Vagina (tissue), 2 donors: ENCODE data around the gene STARD13.

Experiments
- CTCF ChIP-seq, 3 experiments: fragments of 450-650 bp in 2 of 3; fragments of 200-600 bp in 1 of 3; sonication (generic) in 1 of 3; IDR thresholded peaks; one replicate each; pipeline ENCODE4 v1.5.1; 2017 to 2019; ENCODE audit warnings: antibody characterized with exemption in 3 of 3, mild to moderate bottlenecking in 2 of 3, moderate library complexity in 2 of 3
- POLR2A ChIP-seq, 2 donors: fragments of 450-650 bp; IDR thresholded peaks; one replicate each; pipeline ENCODE4 v1.6.1; 2017; ENCODE audit warnings: antibody characterized with exemption in 2 of 2, mild to moderate bottlenecking in 2 of 2, moderate library complexity in 2 of 2
- POLR2AphosphoS5 ChIP-seq, 2 donors: sonication (generic); formaldehyde crosslinking; IDR thresholded peaks; one replicate each; pipeline ENCODE4 v1.9.0; 2017; ENCODE audit warnings: antibody characterized with exemption in 2 of 2, mild to moderate bottlenecking in 2 of 2, low read depth in 1 of 2; ENCODE audit not compliant: insufficient read depth in 1 of 2

GRCh38 chr13:33114146-33114545 is 171.4 kb downstream of the STARD13 start:
- TF ChIP-seq CTCF (IDR thresholded peaks at IDR 0.05) (no peak), POLR2A (IDR thresholded peaks at IDR 0.05) (no peak), POLR2AphosphoS5 (IDR thresholded peaks at IDR 0.05; ENCODE audit: insufficient read depth in 1 of 2, low read depth in 1 of 2) (no peak)
